Liver (tissue), 9 donors: Measurements from ENCODE around the gene KCTD8. TPM values are rescaled to one million over a fixed set of nuclear protein-coding genes. Genes with fewer than 3 reads are reported as not detected.

Experiments
- DNase-seq: peaks from one replicate; pipeline ENCODE4 v3.0.0-alpha.2; 2017; ENCODE audit warnings: low spot score
- H3K27ac ChIP-seq, 2 donors: one replicate each; pipeline ENCODE4 v1.7.0; 2013; ENCODE audit warnings: inconsistent platforms in 2 of 2, low read length in 2 of 2, control low read depth in 1 of 2, low read depth in 1 of 2, mild to moderate bottlenecking in 1 of 2
- H3K27me3 ChIP-seq, 4 donors: one replicate each; pipeline versions ENCODE4 v1.6.1 to v1.7.0; 2013; ENCODE audit warnings: low read length in 3 of 4, inconsistent platforms in 1 of 4, mild to moderate bottlenecking in 1 of 4, moderate library complexity in 1 of 4; ENCODE audit not compliant: control insufficient read depth in 4 of 4, insufficient read depth in 4 of 4
- H3K36me3 ChIP-seq, 4 donors: one replicate each; pipeline versions ENCODE4 v1.6.1 to v1.7.0; 2013; ENCODE audit warnings: low read length in 3 of 4, mild to moderate bottlenecking in 3 of 4, low read depth in 1 of 4, moderate library complexity in 1 of 4; ENCODE audit not compliant: control insufficient read depth in 4 of 4, insufficient read depth in 3 of 4
- H3K4me1 ChIP-seq, 4 donors: one replicate each; pipeline versions ENCODE4 v1.6.1 to v1.7.0; 2013; ENCODE audit warnings: low read length in 3 of 4, mild to moderate bottlenecking in 3 of 4, moderate library complexity in 1 of 4; ENCODE audit not compliant: control insufficient read depth in 4 of 4, insufficient read depth in 4 of 4
- H3K4me3 ChIP-seq, 3 donors: one replicate each; pipeline versions ENCODE4 v1.6.1 to v1.7.0; 2013; ENCODE audit warnings: low read length in 3 of 3, control low read depth in 1 of 3, low read depth in 1 of 3, mild to moderate bottlenecking in 1 of 3
- H3K9ac ChIP-seq, 2 donors: one replicate each; pipeline ENCODE4 v1.7.0; 2013; ENCODE audit warnings: low read length in 2 of 2, mild to moderate bottlenecking in 2 of 2, moderate library complexity in 2 of 2, control low read depth in 1 of 2, low read depth in 1 of 2
- H3K9me3 ChIP-seq, 4 donors: one replicate each; pipeline versions ENCODE4 v1.6.1 to v1.7.0; 2013; ENCODE audit warnings: low read length in 3 of 4; ENCODE audit not compliant: control insufficient read depth in 4 of 4
- ATF3 ChIP-seq: IDR thresholded peaks from 2 replicates; pipeline ENCODE4 v1.6.1; 2016; ENCODE audit warnings: antibody characterized with exemption
- CTCF ChIP-seq: fragments of 150-350 bp; IDR thresholded peaks from 2 replicates; pipeline ENCODE4 v1.5.1; 2017; ENCODE audit warnings: improper control_type of control experiment, low read depth, low read length; ENCODE audit not compliant: missing input control
- EGR1 ChIP-seq, 2 donors: IDR thresholded peaks; 2 replicates each; pipeline ENCODE4 v1.6.1; 2016 to 2018; ENCODE audit warnings: antibody characterized with exemption in 2 of 2, low read depth in 2 of 2
- FOXA1 ChIP-seq: IDR thresholded peaks from 2 replicates; pipeline ENCODE4 v1.6.1; 2016; ENCODE audit warnings: antibody characterized with exemption
- FOXA2 ChIP-seq: IDR thresholded peaks from 2 replicates; pipeline ENCODE4 v1.6.1; 2016; ENCODE audit warnings: antibody characterized with exemption
- HNF4A ChIP-seq, 2 donors: conservative IDR thresholded peaks; 2 replicates each; pipeline ENCODE4 v1.6.1; 2016; ENCODE audit warnings: antibody characterized with exemption in 2 of 2, mild to moderate bottlenecking in 2 of 2
- HNF4G ChIP-seq: IDR thresholded peaks from 2 replicates; pipeline ENCODE4 v1.6.1; 2016; ENCODE audit warnings: antibody characterized with exemption
- JUND ChIP-seq, 2 donors: IDR thresholded peaks; 2 replicates each; pipeline ENCODE4 v1.6.1; 2016; ENCODE audit warnings: antibody characterized with exemption in 2 of 2
- MAX ChIP-seq: IDR thresholded peaks from 2 replicates; pipeline ENCODE4 v1.6.1; 2016; ENCODE audit warnings: antibody characterized with exemption
- NR2F2 ChIP-seq: IDR thresholded peaks from 2 replicates; pipeline ENCODE4 v1.6.1; 2016; ENCODE audit warnings: antibody characterized with exemption
- RAD21 ChIP-seq, 2 donors: IDR thresholded peaks; 2 replicates each; pipeline ENCODE4 v1.6.1; 2016; ENCODE audit warnings: antibody characterized with exemption in 2 of 2, mild to moderate bottlenecking in 2 of 2
- REST ChIP-seq: IDR thresholded peaks from 2 replicates; pipeline ENCODE4 v1.6.1; 2016; ENCODE audit warnings: antibody characterized with exemption, mild to moderate bottlenecking
- RXRA ChIP-seq, 2 donors: IDR thresholded peaks; 2 replicates each; pipeline ENCODE4 v1.6.1; 2017 to 2018; ENCODE audit warnings: antibody characterized with exemption in 2 of 2, mild to moderate bottlenecking in 1 of 2
- SP1 ChIP-seq: IDR thresholded peaks from 2 replicates; pipeline ENCODE4 v1.6.1; 2018; ENCODE audit warnings: antibody characterized with exemption, mild to moderate bottlenecking
- TAF1 ChIP-seq: conservative IDR thresholded peaks from 2 replicates; pipeline ENCODE4 v1.6.1; 2016; ENCODE audit warnings: antibody characterized with exemption, mild to moderate bottlenecking
- YY1 ChIP-seq: IDR thresholded peaks from 2 replicates; pipeline ENCODE4 v1.6.1; 2016; ENCODE audit warnings: antibody characterized with exemption, mild to moderate bottlenecking
- WGBS: extraction: QIAGEN DNeasy Blood & Tissue Kit; methylation state at CpG from one replicate; pipeline ENCODE4 v1.1.7; 2013; 5-methylcytosine and 5-hydroxymethylcytosine counted together
- polyA plus RNA-seq, 2 donors: library from polyadenylated mRNA; stranded (reverse) in 1 of 2; unstranded in 1 of 2; fragments of 200-250 nt in 1 of 2; fragments of >200 nt in 1 of 2; fragmentation: Nextera tagmentation in 1 of 2; extraction: Ambion mirVana in 1 of 2; gene quantifications; one replicate each; pipeline versions ENCODE4 v1.2.1 to v1.2.3, GENCODE V29; 2013 to 2015
- total RNA-seq, 2 donors: library from RNA; depleted of rRNA; stranded (reverse); fragments of >200 nt; gene quantifications; one replicate each; pipeline ENCODE4 v1.2.3, GENCODE V29; 2014
- TF ChIP-seq, protein P1 (sequence below): IDR thresholded peaks from 2 replicates; pipeline ENCODE4 v1.6.1; 2016; ENCODE audit warnings: antibody characterized with exemption
- donor health status: healthy.
- donor health status: healthy.
- donor health status: healthy.
- donor health status: healthy.
- donor health status: healthy.

KCTD8 gene
- total and polyA plus RNA-seq, 4 donors, result not detected

DNA sequence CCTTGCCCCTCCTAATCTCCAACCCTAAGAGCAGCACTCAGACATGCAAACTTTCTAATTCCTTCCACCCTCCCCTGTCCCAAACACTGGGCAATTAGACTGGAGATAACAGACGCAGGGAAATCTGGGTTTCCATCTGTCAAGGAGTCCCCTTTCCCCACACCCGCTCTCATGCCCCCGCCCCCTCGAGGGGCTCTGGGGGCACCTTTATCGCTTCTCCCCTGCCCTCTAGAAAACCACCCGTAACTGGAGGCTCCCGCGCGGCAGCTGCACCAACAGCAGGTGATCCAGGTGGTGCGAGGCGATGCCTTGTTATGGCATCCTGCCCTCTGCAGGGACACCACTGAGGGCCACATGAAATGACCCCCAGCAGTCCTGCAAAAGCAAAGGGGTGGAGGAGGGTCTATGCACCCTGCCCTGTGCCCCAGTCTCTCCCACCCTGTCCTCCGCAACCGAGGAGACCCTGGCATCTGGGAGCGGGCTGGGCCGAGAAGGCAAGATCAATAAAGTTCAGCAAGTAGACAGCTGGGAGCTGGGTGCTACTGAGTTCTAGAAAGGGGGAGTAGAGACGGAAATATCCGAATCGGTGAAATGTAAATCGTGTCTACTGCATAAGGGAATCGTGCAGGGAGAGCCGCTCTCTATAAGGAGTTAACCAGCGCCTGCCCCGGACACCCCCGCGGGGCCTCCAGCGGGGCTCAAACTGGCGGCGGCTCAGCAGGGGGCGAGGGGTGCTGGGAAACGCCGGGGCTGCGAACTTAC is 1.6 kb downstream of the KCTD8 start:
- peaks cover 12 to 23% (median 18%) of the 10 kb centered on the region in 4 donors for H3K4me1 ChIP-seq
- H3K4me3 ChIP-seq, result no peak overlapping the region
- no peak overlapping the region for H3K9ac ChIP-seq
- H3K9me3 ChIP-seq, result peaks cover 0 to 6% (median 0%) of the 10 kb centered on the region in 4 donors
- no peaks in the 10 kb centered on the region for H3K36me3 ChIP-seq
- H3K27me3 ChIP-seq, result peaks cover 0 to 17% (median 1%) of the 10 kb centered on the region in 4 donors
- H3K27ac ChIP-seq, result no peak overlapping the region
- 5% methylated on average over 32 of the region's 32 CpGs for WGBS
- no peak for TF ChIP-seq HNF4A (conservative IDR thresholded peaks at IDR 0.05)
- TF ChIP-seq MAX, result no peak
- TF ChIP-seq FOXA2, result no peak
- no peak for TF ChIP-seq TAF1
- no peak for TF ChIP-seq JUND (IDR thresholded peaks at IDR 0.05)
- TF ChIP-seq HNF4G, result no peak
- no peak for TF ChIP-seq SP1
- TF ChIP-seq NR2F2, result no peak
- TF ChIP-seq, protein P1, sequence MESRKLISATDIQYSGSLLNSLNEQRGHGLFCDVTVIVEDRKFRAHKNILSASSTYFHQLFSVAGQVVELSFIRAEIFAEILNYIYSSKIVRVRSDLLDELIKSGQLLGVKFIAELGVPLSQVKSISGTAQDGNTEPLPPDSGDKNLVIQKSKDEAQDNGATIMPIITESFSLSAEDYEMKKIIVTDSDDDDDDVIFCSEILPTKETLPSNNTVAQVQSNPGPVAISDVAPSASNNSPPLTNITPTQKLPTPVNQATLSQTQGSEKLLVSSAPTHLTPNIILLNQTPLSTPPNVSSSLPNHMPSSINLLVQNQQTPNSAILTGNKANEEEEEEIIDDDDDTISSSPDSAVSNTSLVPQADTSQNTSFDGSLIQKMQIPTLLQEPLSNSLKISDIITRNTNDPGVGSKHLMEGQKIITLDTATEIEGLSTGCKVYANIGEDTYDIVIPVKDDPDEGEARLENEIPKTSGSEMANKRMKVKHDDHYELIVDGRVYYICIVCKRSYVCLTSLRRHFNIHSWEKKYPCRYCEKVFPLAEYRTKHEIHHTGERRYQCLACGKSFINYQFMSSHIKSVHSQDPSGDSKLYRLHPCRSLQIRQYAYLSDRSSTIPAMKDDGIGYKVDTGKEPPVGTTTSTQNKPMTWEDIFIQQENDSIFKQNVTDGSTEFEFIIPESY, result no peak
- no peak for TF ChIP-seq RXRA (IDR thresholded peaks at IDR 0.05)
- no peak for TF ChIP-seq FOXA1
- no peak for DNase-seq

DNA sequence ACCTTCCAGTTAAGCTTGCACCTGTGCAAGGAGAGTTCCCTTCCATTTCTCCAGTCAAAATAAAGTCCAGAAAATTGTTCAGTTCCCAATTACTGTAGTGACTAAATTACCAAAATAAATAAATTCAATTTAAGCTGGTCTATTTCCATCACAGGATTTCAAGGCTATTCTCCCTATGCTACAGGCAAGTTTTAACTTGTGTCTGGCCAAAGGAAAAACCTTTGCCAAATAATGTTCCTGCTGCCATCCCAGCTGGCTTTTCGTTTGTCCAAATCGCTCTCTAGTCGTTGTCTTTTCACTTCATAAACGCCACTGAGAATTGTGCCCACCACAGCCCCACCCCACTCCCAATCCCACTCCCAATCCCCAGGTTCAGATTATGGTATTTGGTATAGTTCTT is 2.4 kb downstream of the KCTD8 start:
- Histone ChIP-seq H3K9ac (no peak overlapping the region), H3K9me3 (peaks cover 0 to 6% (median 0%) of the 10 kb centered on the region in 4 donors), H3K27me3 (peaks cover 0 to 17% (median 1%) of the 10 kb centered on the region in 4 donors), H3K27ac (no peak overlapping the region), H3K4me1 (peaks cover 12 to 23% (median 18%) of the 10 kb centered on the region in 4 donors), H3K4me3 (no peak overlapping the region), H3K36me3 (no peaks in the 10 kb centered on the region)
- no peak for DNase-seq
- TF ChIP-seq TAF1, result no peak
- TF ChIP-seq SP1, result no peak
- TF ChIP-seq FOXA1, result no peak
- TF ChIP-seq CTCF, result no peak
- WGBS, result 3% methylated on average over 4 of the region's 4 CpGs

- no peak for DNase-seq
- Histone ChIP-seq H3K9ac (no peak overlapping the region), H3K27me3 (no peaks in the 10 kb centered on the region), H3K9me3 (no peaks in the 10 kb centered on the region), H3K4me1 (no peaks in the 10 kb centered on the region), H3K36me3 (no peaks in the 10 kb centered on the region), H3K27ac (no peak overlapping the region), H3K4me3 (no peak overlapping the region)
- TF ChIP-seq NR2F2 (no peak), HNF4G (no peak), HNF4A (conservative IDR thresholded peaks at IDR 0.05) (no peak), ATF3 (no peak), FOXA1 (no peak), EGR1 (IDR thresholded peaks at IDR 0.05; ENCODE audit: low read depth in 2 of 2) (no peak), FOXA2 (no peak), RAD21 (IDR thresholded peaks at IDR 0.05) (no peak), TAF1 (no peak), JUND (IDR thresholded peaks at IDR 0.05) (no peak), YY1 (no peak), MAX (no peak), RXRA (IDR thresholded peaks at IDR 0.05) (no peak), SP1 (no peak), REST (no peak)
Observed at GRCh38 chr4:44438687-44439086, 9.9 kb downstream of the KCTD8 start.
